NCI-H2171 treated with DMSO at 0.1 percent for 48 hours (cell line): ENCODE results near the gene SLC25A30.
"Not testable (repeated sequence)": the region's sequence is repeated elsewhere in the genome, so short reads cannot be mapped to it uniquely, and the experiment has no call there.

Experiments used
- DNase-seq: peaks from one replicate; lab custom pipeline; 2025; lab: John Stamatoyannopoulos, UW

SLC25A30 gene

DNA sequence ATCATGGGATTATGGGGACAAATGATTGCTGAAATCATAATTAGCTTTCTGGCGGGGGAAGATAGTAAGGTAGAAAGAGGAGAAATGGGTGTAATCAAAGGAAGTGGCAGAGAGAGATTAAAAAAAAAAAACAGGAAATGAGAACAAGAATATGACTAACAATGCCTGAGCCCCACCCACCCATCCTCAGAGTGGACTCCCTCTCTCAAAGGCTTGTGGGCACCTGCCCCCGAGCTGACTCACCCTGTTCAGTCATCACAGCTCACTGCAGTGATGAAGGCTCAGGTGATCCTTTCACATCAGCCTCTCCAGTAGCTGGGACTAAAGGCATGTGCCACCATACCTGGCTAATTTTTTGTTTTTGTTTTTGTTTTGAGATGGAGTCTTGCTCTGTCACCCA lies 50.8 kb downstream of the SLC25A30 start:
- DNase-seq = peak; percentile 26

DNA sequence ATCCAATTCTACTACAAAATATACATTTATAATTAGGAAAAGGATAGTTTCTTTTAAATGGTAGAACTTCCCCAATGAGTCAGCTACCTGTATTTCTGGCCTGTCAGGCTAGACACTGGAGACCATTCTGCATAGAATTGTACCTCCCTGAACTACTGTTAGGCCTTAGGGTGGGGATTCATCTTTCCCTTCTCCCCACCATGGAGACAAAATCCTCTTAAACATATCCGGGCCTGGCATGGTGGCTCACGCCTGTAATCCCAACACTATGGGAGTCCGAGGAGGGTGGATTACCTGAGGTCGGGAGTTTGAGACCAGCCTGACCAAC lies 52.7 kb downstream of the SLC25A30 start:
- DNase-seq = no peak

DNA sequence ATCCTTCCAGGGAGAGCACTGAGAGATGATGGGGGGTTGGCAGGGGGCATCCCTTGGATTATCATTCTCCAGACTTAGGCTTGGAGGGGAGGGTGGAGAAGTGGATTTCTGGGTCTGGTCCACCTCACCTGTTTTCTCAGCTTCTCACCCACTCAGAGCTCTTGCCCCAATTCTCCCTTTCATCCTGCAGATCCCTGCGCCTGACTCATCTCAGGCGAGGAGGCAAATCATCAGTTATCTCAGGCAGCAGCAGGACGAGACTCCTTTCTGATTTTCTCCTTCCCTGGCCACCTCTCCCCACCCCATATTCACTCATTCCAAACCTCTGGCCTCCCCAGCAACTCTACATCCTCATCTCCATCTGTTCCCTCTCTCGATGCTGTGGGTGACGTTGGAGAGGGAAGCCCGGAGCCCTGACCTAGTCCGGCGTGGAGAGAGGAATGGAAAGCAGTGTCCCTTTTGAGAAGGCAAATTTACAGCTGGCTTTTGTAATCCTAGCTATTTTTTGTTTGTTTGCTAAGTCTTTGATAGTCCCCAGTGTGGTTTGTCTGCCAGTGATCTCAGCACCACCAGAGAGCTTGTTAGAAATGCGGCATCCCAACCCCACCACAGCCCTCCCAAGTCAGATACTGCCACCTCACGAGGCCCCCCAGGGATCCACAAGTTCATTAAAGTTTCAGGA lies 53.2 kb downstream of the SLC25A30 start:
- DNase-seq = no peak

DNA sequence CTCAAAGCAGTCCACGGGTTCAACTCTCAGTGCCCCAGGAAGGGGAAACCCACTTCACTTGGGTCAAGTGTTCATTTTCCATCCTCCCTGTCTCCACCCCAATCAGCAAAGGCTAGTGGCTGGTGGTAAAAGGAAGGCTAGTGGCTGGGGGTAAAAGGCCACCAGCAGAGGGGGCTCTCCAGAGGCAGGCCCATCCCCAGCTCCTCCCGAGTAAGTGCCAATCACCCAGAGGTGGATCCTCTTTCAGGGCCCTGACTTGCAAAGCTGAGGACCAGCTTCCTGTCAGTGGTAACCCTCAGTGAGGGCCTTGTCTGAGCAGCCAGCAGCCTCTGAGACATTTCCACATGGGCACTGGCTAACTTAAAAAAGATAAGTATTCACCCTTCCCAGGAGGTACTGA lies 55.2 kb downstream of the SLC25A30 start:
- no peak for DNase-seq

DNA sequence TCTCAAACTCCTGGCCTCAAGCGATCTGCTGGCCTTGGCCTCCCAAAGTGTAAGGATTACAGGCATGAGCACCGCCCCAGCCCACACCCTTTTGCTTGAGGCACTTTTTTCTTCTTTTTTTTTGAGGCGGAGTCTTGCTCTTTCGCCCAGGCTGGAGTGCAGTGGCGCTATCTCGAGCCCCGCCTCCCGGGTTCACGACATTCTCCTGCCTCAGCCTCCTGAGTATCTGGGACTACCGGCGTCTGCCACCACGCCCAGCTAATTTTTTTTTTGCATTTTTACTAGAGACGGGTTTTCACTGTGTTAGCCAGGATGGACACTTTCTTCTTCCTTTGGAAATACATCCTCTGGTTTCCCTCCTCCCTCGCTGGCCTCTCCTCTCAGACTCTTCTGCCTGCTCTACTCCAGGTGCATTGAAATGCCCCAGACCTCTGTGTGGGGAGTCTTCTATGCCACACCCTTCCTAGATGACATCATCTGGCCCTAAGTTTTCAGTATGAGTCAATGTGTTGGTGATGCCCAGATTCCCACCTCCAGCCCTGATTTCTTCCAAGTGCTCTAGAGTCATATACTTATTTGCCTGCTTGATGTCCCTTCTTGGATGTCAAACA lies 56.5 kb downstream of the SLC25A30 start:
- DNase-seq = no peak

DNA sequence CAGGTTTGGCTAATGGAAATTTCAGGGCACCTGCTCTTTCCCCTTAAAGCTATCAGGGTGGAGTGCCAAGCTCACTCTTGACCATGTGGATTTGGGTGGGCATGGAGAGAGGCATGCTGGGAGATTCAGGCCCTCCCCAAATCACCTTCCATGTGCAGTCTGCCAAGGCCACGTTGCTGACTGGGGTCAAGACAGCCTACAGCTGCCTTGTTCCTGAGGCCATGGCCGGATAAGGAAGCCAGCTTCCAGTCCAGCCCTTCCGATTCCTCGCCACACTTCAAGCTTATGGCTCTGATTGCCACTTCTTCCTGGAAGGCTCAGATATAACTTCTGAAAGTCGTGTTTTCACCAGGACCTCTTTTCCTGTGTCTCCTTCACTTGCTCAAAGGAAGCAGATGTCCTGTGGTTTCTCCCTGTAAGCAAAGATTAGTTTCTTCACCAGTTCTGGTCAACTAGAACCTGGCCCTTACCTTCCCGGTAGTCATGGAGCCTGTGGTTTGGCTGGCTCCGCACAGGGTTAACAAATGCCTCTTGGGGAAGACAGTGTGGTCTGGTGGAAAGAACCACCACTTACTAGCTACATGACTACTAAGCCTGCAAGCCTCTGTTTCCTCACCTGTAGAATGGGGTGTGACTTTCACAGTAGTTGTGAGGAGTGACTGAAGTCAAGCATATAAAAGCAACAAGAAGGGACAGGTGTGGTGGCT lies 61.1 kb downstream of the SLC25A30 start:
- DNase-seq = no peak

DNA sequence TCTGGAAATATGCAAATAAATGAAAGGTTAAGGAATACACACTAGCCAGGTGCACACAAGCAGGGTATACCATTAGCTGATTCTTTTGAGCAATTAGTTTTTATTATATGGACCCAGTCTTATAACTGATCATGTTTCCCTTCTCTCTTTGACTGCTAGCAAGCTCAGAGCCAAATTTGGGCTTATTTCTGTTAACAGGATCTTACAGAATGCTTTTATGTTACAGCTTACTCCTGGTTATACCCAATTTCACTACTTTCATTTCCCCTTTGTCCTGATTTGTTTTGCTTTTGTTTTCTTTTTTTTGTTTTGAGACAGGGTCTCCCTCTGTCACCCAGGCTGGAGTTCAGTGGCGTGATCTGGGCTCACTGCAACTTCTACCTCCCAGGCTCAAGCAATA lies 64.3 kb downstream of the SLC25A30 start:
- DNase-seq = no peak

DNA sequence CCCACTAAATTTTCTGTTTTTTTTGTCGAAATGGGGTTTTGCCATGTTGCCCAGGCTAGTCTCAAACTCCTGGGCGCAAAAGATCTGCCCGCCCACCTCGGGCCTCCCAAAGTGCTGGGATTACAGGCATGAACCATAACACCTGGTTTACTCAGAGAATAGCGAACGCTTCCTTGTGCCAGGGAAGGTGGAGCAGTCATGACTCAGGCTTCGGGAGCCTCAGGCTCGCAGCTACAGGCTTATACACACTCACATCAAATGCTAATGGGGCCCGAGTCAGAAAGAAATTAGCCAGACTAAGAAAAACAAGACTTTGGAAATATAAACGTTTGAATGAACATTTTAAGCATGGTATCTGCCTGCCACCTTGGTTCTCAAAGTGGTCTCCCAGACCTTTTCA lies 66.1 kb downstream of the SLC25A30 start:
- DNase-seq = no peak

DNA sequence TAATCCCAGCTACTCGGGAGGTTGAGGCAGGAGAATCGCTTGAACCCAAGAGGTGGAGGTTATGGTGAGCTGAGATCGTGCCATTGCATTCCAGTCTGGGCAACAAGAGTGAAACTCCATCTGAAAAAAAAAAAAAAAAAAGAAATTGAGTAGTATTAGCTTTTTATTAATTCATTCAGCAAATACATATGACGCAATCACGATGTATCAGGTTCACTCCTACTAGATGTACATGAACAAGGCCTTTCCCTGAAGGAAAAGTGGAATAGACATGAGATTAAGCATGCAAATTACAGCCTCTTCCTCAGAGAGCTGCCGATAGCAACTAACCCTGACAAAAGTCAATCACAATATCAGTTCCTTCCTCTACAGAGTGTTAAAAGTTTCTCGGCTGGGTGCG lies 68.0 kb downstream of the SLC25A30 start:
- DNase-seq = no peak

DNA sequence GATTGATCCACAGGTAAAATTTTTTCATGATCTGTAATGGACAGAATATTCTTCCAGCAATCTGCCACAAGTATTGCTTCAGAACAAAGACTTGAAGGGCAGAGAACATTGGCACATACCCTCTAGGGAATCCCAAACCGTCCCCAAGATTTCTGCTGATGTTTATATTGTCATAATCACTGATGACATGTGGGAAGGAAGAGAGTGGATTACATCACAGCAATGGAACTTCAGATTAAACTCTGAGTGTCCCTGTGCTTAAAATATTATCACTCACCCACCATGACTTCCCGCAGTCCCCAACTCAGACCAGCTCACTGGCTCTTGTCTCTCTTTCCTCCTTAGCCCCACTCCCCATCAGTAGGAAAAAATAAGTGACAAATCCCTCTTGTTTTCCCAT lies 68.7 kb downstream of the SLC25A30 start:
- DNase-seq = no peak

DNA sequence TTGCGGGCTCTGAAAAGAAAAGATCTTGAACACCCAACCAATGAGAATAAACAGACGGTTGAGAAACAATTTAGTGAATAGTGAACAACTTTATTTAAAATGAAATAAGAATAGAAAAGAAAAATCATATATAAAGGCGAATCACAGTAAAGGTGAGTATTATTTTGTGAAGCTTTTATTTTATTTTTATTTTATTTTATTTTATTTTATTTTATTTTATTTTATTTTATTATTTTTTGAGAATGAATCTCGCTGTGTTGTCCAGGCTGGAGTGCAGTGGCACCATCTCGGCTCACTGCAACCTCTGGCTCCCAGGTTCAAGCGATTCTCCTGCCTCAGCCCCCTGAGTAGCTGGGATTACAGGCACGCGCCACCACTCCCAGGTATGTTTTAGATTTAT lies 74.1 kb downstream of the SLC25A30 start:
- not testable (repeated sequence) for DNase-seq
